DND-41 (cell line): ENCODE measurements around the gene LEMD1.

Experiments
- ATAC-seq: fragments of 200-7000 bp; cut with Tn5 transposase; 3 replicates; pipeline ENCODE4 v1.9.1; 2021; ENCODE audit warnings: low read depth; ENCODE audit not compliant: insufficient read depth
- DNase-seq: peaks from one replicate; pipeline ENCODE4 v3.0.0-alpha.2; 2020
- H2AFZ ChIP-seq: 2 replicates; pipeline ENCODE4 v1.6.0; 2012; ENCODE audit warnings: low read depth, low read length
- H3K27ac ChIP-seq: 2 replicates; pipeline ENCODE4 v1.5.1; 2012; ENCODE audit warnings: low read length, inconsistent platforms
- H3K27me3 ChIP-seq: fragments of 200-600 bp; sonication (generic); 2 replicates; pipeline ENCODE4 v1.6.0; 2012; ENCODE audit warnings: low read length, mild to moderate bottlenecking, inconsistent platforms; ENCODE audit not compliant: insufficient read depth, poor library complexity
- H3K36me3 ChIP-seq: 2 replicates; pipeline ENCODE4 v1.5.1; 2012; ENCODE audit warnings: low read length, inconsistent platforms; ENCODE audit not compliant: insufficient read depth
- H3K4me1 ChIP-seq: 2 replicates; pipeline ENCODE4 v1.5.1; 2012; ENCODE audit warnings: mild to moderate bottlenecking, low read length; ENCODE audit not compliant: insufficient read depth
- H3K4me2 ChIP-seq: 2 replicates; pipeline ENCODE4 v1.6.0; 2012; ENCODE audit warnings: mild to moderate bottlenecking, moderate library complexity, low read length, inconsistent platforms; ENCODE audit not compliant: insufficient read depth
- H3K4me3 ChIP-seq, 2 experiments: fragments of 200-600 bp in 1 of 2; shearing (Covaris generic) in 1 of 2; 2 replicates each; pipeline ENCODE4 v1.5.1; 2012 to 2016; ENCODE audit warnings: inconsistent platforms in 2 of 2, low read length in 2 of 2, mild to moderate bottlenecking in 2 of 2, low read depth in 1 of 2, moderate library complexity in 1 of 2
- H3K79me2 ChIP-seq: 2 replicates; pipeline ENCODE4 v1.6.0; 2012; ENCODE audit warnings: low read length, inconsistent platforms; ENCODE audit not compliant: insufficient read depth
- H3K9ac ChIP-seq: 2 replicates; pipeline ENCODE4 v1.6.0; 2012; ENCODE audit warnings: low read depth, mild to moderate bottlenecking, inconsistent platforms, low read length, moderate library complexity
- H3K9me3 ChIP-seq: 2 replicates; pipeline ENCODE4 v1.5.1; 2012; ENCODE audit warnings: low read length, moderate library complexity, mild to moderate bottlenecking, inconsistent platforms; ENCODE audit not compliant: insufficient read depth, severe bottlenecking
- H4K20me1 ChIP-seq: 2 replicates; pipeline ENCODE4 v1.6.0; 2012; ENCODE audit warnings: low read length; ENCODE audit not compliant: insufficient read depth
- EZH2 ChIP-seq: IDR thresholded peaks from 3 replicates; pipeline ENCODE4 v1.6.1; 2012; ENCODE audit warnings: borderline replicate concordance, low read depth, mild to moderate bottlenecking, moderate library complexity, low read length, inconsistent platforms; ENCODE audit not compliant: severe bottlenecking
- TF ChIP-seq, protein P1 (sequence below): IDR thresholded peaks from 2 replicates; pipeline ENCODE4 v1.5.1; 2012; ENCODE audit warnings: borderline replicate concordance, low read length, moderate library complexity, mild to moderate bottlenecking; ENCODE audit not compliant: poor library complexity, severe bottlenecking; ENCODE audit errors: extremely low read depth

Gene LEMD1

DNA sequence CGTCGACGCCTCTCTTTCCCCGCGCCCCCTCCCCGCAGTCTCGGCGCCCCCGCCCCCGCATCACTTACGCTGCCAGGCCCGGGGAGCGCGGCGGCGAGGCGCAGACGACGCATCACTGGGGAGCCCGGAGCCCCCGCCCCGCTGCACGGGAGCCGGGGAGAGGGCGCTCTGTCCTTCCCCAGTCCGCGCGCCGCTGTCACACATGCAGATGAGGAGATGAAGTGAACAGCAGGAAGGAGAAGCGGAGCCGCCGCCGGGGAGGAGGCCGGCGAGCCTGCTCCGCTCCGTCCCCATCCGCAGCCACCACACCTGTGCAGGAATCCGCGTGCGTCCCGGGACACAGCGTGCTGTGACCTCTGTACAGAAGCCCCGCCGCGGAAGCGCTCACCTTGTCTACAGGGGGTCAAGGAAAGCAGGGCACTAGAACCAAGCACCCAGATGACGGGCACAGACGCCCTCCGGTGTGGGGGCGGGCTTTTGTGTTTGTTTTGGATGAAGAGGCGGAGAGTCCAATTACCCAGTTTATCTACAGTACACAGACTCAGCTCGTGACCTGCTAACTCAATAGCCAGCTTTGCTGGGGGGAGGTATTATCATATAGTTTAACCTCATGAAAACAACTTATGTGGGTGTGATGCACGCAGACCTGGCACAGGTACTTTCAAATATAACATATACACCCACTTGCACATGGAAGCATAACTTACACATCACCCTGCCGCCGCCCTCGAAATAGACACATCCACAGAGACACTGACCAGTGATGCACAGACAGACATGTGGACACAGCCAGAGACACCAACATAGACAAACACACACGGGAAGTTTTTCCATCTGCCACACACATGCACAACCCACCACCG, 77.6 kb downstream of the LEMD1 start:
- no peaks in the 10 kb centered on the region for H3K36me3 ChIP-seq
- H2AFZ ChIP-seq: no peak overlapping the region
- H4K20me1 ChIP-seq: peaks cover 13% of the 10 kb centered on the region
- H3K4me3 ChIP-seq: no peak overlapping the region
- H3K79me2 ChIP-seq: no peaks in the 10 kb centered on the region
- no peak for ATAC-seq
- peaks cover 22% of the 10 kb centered on the region for H3K27me3 ChIP-seq
- no peak for DNase-seq
- H3K27ac ChIP-seq: no peak overlapping the region
- H3K9ac ChIP-seq: no peak overlapping the region
- H3K4me2 ChIP-seq: no peak overlapping the region
- TF ChIP-seq, protein P1, sequence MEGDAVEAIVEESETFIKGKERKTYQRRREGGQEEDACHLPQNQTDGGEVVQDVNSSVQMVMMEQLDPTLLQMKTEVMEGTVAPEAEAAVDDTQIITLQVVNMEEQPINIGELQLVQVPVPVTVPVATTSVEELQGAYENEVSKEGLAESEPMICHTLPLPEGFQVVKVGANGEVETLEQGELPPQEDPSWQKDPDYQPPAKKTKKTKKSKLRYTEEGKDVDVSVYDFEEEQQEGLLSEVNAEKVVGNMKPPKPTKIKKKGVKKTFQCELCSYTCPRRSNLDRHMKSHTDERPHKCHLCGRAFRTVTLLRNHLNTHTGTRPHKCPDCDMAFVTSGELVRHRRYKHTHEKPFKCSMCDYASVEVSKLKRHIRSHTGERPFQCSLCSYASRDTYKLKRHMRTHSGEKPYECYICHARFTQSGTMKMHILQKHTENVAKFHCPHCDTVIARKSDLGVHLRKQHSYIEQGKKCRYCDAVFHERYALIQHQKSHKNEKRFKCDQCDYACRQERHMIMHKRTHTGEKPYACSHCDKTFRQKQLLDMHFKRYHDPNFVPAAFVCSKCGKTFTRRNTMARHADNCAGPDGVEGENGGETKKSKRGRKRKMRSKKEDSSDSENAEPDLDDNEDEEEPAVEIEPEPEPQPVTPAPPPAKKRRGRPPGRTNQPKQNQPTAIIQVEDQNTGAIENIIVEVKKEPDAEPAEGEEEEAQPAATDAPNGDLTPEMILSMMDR: no peak
- TF ChIP-seq EZH2: no peak
- no peaks in the 10 kb centered on the region for H3K9me3 ChIP-seq
- no peaks in the 10 kb centered on the region for H3K4me1 ChIP-seq

DNA sequence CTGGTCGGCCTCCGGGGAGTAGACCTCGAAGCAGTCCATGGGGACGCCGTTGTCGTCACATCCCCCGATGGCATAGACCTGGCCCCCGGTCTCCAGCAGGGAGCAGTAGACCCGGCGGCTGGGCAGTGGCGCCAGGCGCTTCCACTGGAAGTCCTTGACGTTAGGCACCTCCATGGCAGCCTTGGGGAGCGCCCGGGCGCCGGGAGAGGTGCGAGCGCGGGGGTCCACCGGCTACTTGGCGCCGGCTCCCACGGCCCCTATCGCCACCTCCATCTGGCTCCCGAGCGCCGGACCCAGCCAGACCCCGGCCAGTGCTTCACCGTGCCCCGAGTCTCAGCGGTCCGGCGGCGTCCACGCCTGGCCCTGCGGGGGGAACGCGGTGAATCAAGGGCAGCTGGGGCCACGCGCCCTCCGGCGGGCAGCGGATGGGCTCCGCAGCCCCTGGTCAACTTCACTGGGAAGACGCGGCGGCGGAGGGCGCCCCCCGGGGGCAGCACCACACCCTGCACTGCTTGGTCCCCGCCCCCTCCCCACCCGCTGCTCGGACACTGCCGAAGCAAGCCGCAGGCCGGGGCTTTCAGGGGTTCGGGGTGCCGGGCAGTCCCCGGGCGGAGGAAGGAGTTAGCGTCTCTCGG, 78.3 kb downstream of the LEMD1 start:
- TF ChIP-seq, protein P1: no peak
- no peak for TF ChIP-seq EZH2
- Histone ChIP-seq H3K27ac (no peak overlapping the region), H2AFZ (no peak overlapping the region), H3K4me2 (no peak overlapping the region), H3K9ac (no peak overlapping the region), H3K27me3 (peaks cover 14% of the 10 kb centered on the region), H3K79me2 (no peaks in the 10 kb centered on the region), H3K4me3 (no peak overlapping the region), H3K9me3 (no peaks in the 10 kb centered on the region), H3K36me3 (no peaks in the 10 kb centered on the region), H4K20me1 (peaks cover 10% of the 10 kb centered on the region), H3K4me1 (no peaks in the 10 kb centered on the region)
- DNase-seq (no peak), ATAC-seq (no peak)

DNA sequence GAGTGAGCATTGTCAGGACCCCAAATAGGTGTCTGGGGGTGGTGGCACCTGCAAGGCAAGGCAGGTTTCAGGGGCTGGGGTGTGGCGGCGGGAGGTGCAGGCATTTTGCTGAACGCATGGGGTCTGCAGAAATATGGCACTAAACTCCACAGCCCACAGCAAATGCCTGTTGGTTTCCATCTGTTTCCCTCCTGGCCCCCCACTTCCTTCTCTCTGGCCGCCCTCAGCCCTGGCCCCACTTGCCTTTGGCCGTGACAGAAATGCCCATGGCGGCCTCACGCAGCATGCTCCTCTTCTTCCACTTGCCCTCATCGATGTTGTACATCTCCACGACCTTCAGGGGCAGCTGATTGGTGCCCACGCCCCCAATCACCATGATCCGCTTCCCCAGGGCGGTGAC, 78.9 kb downstream of the LEMD1 start:
- H3K9me3 ChIP-seq: no peaks in the 10 kb centered on the region
- no peak for ATAC-seq
- H3K27me3 ChIP-seq: peaks cover 9% of the 10 kb centered on the region
- H3K4me1 ChIP-seq: no peaks in the 10 kb centered on the region
- H3K79me2 ChIP-seq: no peaks in the 10 kb centered on the region
- no peak for DNase-seq
- TF ChIP-seq, protein P1: no peak
- no peak for TF ChIP-seq EZH2
- no peak overlapping the region for H3K27ac ChIP-seq
- peaks cover 5% of the 10 kb centered on the region for H4K20me1 ChIP-seq
- no peak overlapping the region for H3K4me3 ChIP-seq
- H3K36me3 ChIP-seq: no peaks in the 10 kb centered on the region
- H3K9ac ChIP-seq: no peak overlapping the region
- no peak overlapping the region for H3K4me2 ChIP-seq
- H2AFZ ChIP-seq: no peak overlapping the region
